HCT116 (cell line): ENCODE measurements around the gene GALNT15.

Experiments used
- CBX3 ChIP-seq: IDR thresholded peaks from 2 replicates; pipeline ENCODE4 v1.6.1; 2012; ENCODE audit warnings: low read depth
- EZH2 ChIP-seq: fragments of 200-600 bp; sonication (generic); IDR thresholded peaks from 2 replicates; pipeline ENCODE4 v1.6.1; 2017; ENCODE audit warnings: antibody characterized with exemption, mixed run types
- JUND ChIP-seq: IDR thresholded peaks from 2 replicates; pipeline ENCODE4 v1.6.1; 2012
- POLR2AphosphoS5 ChIP-seq: IDR thresholded peaks from 2 replicates; pipeline ENCODE4 v1.6.1; 2011; ENCODE audit warnings: mild to moderate bottlenecking, low read depth, low read length, moderate library complexity
- SIN3A ChIP-seq: IDR thresholded peaks from 2 replicates; pipeline ENCODE4 v1.6.1; 2012; ENCODE audit warnings: low read depth
- SP1 ChIP-seq: IDR thresholded peaks from 2 replicates; pipeline ENCODE4 v1.6.1; 2012; ENCODE audit warnings: low read depth
- TCF7L2 ChIP-seq: IDR thresholded peaks from 2 replicates; pipeline ENCODE4 v1.7.0; 2011; ENCODE audit warnings: borderline replicate concordance, inconsistent platforms; ENCODE audit not compliant: insufficient read depth, insufficient read length; ENCODE audit errors: extremely low read depth
- YY1 ChIP-seq: IDR thresholded peaks from 2 replicates; pipeline ENCODE4 v1.6.1; 2011; ENCODE audit warnings: low read length, low read depth, moderate library complexity, mild to moderate bottlenecking; ENCODE audit not compliant: insufficient replicate concordance; ENCODE audit errors: extremely low read depth
- ZNF274 ChIP-seq: fragments of 200-500 bp; sonication (Bioruptor generic); IDR thresholded peaks from 2 replicates; pipeline ENCODE4 v1.6.1; 2014; ENCODE audit warnings: mild to moderate bottlenecking, low read depth, low read length, inconsistent platforms
- TF ChIP-seq, protein P1 (sequence below), 3 experiments: fragments of 200-600 bp in 1 of 3; sonication (generic) in 1 of 3; IDR thresholded peaks in 2 of 3; conservative IDR thresholded peaks in 1 of 3; 2 replicates each; pipeline ENCODE4 v1.5.1; 2012 to 2017; ENCODE audit warnings: low read depth in 2 of 3, low read length in 2 of 3, antibody characterized with exemption in 1 of 3, borderline replicate concordance in 1 of 3, control low read depth in 1 of 3, mild to moderate bottlenecking in 1 of 3, mixed read lengths in 1 of 3, mixed run types in 1 of 3, moderate library complexity in 1 of 3; ENCODE audit not compliant: insufficient read depth in 1 of 3
- TF ChIP-seq, protein P2 (sequence below): IDR thresholded peaks from 2 replicates; pipeline ENCODE4 v1.6.1; 2012
- TF ChIP-seq, protein P3 (sequence below): IDR thresholded peaks from 2 replicates; pipeline ENCODE4 v1.6.1; 2011; ENCODE audit warnings: mild to moderate bottlenecking, low read length, moderate library complexity; ENCODE audit not compliant: insufficient replicate concordance; ENCODE audit errors: extremely low read depth

DNA sequence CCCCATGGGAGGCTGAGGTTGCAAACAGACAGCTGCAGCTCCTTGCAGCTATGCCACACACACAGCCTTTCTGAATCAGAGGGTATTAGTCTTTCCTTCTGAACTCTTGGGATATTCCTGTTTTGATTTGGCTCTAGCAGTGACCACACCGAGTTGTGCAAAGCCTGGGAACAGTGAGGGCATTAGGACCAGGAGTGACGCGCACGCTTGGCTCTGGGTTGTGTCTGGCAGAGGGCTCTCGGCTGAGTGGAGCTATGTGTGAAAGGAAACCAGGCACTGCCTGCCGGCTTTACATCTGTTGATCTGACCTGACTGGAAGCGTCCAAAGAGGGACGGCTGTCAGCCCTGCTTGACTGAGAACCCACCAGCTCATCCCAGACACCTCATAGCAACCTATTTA lies at the start of gene GALNT15:
- TF ChIP-seq SP1 (no peak), JUND (no peak), SIN3A (no peak), POLR2AphosphoS5 (no peak), ZNF274 (no peak), TCF7L2 (no peak), YY1 (no peak), EZH2 (no peak), CBX3 (no peak)
- TF ChIP-seq, protein P1, sequence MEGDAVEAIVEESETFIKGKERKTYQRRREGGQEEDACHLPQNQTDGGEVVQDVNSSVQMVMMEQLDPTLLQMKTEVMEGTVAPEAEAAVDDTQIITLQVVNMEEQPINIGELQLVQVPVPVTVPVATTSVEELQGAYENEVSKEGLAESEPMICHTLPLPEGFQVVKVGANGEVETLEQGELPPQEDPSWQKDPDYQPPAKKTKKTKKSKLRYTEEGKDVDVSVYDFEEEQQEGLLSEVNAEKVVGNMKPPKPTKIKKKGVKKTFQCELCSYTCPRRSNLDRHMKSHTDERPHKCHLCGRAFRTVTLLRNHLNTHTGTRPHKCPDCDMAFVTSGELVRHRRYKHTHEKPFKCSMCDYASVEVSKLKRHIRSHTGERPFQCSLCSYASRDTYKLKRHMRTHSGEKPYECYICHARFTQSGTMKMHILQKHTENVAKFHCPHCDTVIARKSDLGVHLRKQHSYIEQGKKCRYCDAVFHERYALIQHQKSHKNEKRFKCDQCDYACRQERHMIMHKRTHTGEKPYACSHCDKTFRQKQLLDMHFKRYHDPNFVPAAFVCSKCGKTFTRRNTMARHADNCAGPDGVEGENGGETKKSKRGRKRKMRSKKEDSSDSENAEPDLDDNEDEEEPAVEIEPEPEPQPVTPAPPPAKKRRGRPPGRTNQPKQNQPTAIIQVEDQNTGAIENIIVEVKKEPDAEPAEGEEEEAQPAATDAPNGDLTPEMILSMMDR (IDR thresholded peaks at IDR 0.05 in 2 of 3, conservative IDR thresholded peaks at IDR 0.05 in 1 of 3; ENCODE audit: borderline replicate concordance in 1 of 3, insufficient read depth in 1 of 3, low read depth in 2 of 3, low read length in 2 of 3), result no peak
- TF ChIP-seq, protein P2, sequence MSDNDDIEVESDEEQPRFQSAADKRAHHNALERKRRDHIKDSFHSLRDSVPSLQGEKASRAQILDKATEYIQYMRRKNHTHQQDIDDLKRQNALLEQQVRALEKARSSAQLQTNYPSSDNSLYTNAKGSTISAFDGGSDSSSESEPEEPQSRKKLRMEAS, result no peak
- TF ChIP-seq, protein P3, sequence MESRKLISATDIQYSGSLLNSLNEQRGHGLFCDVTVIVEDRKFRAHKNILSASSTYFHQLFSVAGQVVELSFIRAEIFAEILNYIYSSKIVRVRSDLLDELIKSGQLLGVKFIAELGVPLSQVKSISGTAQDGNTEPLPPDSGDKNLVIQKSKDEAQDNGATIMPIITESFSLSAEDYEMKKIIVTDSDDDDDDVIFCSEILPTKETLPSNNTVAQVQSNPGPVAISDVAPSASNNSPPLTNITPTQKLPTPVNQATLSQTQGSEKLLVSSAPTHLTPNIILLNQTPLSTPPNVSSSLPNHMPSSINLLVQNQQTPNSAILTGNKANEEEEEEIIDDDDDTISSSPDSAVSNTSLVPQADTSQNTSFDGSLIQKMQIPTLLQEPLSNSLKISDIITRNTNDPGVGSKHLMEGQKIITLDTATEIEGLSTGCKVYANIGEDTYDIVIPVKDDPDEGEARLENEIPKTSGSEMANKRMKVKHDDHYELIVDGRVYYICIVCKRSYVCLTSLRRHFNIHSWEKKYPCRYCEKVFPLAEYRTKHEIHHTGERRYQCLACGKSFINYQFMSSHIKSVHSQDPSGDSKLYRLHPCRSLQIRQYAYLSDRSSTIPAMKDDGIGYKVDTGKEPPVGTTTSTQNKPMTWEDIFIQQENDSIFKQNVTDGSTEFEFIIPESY, result no peak
